Non-pigmented ciliary epithelial cell (primary cell): ENCODE measurements around the gene RPL14.
"Not testable (repeated sequence)": the region's sequence is repeated elsewhere in the genome, so short reads cannot be mapped to it uniquely, and the experiment has no call there.

ENCODE experiments used
- DNase-seq: peaks from one replicate; pipeline ENCODE4 v3.0.0-alpha.2; 2010; ENCODE audit warnings: low read depth

RPL14 gene

GRCh38 chr3:40456940-40457823 is at the start of gene RPL14:
RPL14 (plus strand) TSS chr3:40457339; CDS start chr3:40457472, 133 bp downstream.
- DNase-seq, result peak; percentile 82

- DNase-seq, result no peak
Measured at GRCh38 chr3:40407611-40408010, 49.5 kb upstream of the RPL14 start.

- DNase-seq, result no peak
Measured at GRCh38 chr3:40414270-40414669, 42.9 kb upstream of the RPL14 start.

- DNase-seq, result no peak
Measured at GRCh38 chr3:40417845-40418543, 39.1 kb upstream of the RPL14 start.

GRCh38 chr3:40422861-40423260 is 34.3 kb upstream of the RPL14 start:
- no peak for DNase-seq

- no peak for DNase-seq
Measured at GRCh38 chr3:40427045-40427669, 30.0 kb upstream of the RPL14 start.

GRCh38 chr3:40432793-40433192 is 24.3 kb upstream of the RPL14 start:
- no peak for DNase-seq

- no peak for DNase-seq
Measured at GRCh38 chr3:40437889-40438288, 19.2 kb upstream of the RPL14 start.

GRCh38 chr3:40445062-40445461 is 12.1 kb upstream of the RPL14 start:
- DNase-seq, result no peak

- DNase-seq, result no peak
Measured at GRCh38 chr3:40445880-40446279, 11.3 kb upstream of the RPL14 start.

- no peak for DNase-seq
Measured at GRCh38 chr3:40450438-40450837, 6.7 kb upstream of the RPL14 start.

GRCh38 chr3:40451551-40451950 is 5.6 kb upstream of the RPL14 start:
- no peak for DNase-seq

- no peak for DNase-seq
Measured at GRCh38 chr3:40452057-40452456, 5.1 kb upstream of the RPL14 start.

- no peak for DNase-seq
Measured at GRCh38 chr3:40452562-40452875, 4.6 kb upstream of the RPL14 start.

GRCh38 chr3:40452876-40453730 is 4.0 kb upstream of the RPL14 start:
- peak; percentile 95 for DNase-seq

- DNase-seq, result no peak
Measured at GRCh38 chr3:40453933-40454332, 3.2 kb upstream of the RPL14 start.

- DNase-seq, result no peak
Measured at GRCh38 chr3:40455328-40455727, 1.8 kb upstream of the RPL14 start.

GRCh38 chr3:40456279-40456939 is 730 bp upstream of the RPL14 start:
- DNase-seq, result no peak

- no peak for DNase-seq
Measured at GRCh38 chr3:40458473-40458872, 1.3 kb downstream of the RPL14 start.

- DNase-seq, result not testable (repeated sequence)
Measured at GRCh38 chr3:40460481-40460880, 3.3 kb downstream of the RPL14 start.

GRCh38 chr3:40461161-40461560 is 4.0 kb downstream of the RPL14 start:
- no peak for DNase-seq

GRCh38 chr3:40462838-40463237 is 5.7 kb downstream of the RPL14 start:
- not testable (repeated sequence) for DNase-seq
